HG03442 (cell line): Measurements from ENCODE around the gene MYO18B.

ENCODE experiments used
- ATAC-seq: cut with Tn5 transposase; IDR thresholded peaks from one replicate; pipeline ENCODE4 v1.9.1; 2021; ENCODE audit warnings: mild to moderate bottlenecking, moderate library complexity; ENCODE audit not compliant: unreplicated experiment

MYO18B gene

DNA sequence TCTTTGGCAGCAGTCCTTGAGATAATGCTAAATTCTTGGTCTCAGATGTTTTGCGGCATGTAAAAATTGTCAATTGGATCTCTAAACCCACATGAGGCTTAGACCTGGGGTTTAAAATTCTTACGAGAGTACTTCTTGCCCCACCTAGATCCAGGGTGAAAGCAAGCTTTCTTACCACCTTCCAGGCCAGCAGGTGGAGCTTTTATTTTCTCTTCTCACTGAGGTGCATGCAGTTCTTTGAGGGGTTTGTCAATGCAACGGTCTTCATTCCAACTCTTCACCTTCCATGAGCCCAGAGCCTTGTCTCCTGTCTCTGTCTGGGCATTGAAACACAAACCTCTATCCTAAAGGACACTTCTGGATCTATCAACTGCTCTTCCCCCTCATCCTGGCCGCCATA is 154.1 kb downstream of the MYO18B start:
- ATAC-seq: no peak

GRCh38 chr22:25896592-25896991 is 154.6 kb downstream of the MYO18B start:
- no peak for ATAC-seq

GRCh38 chr22:25898707-25899365 is 156.8 kb downstream of the MYO18B start:
- ATAC-seq: no peak

- ATAC-seq: no peak
These were observed 157.6 kb downstream of the MYO18B start for GRCh38 chr22:25899566-25899965.

GRCh38 chr22:25900390-25900789 is 158.4 kb downstream of the MYO18B start:
- no peak for ATAC-seq

GRCh38 chr22:25900880-25901279 is 158.9 kb downstream of the MYO18B start:
- no peak for ATAC-seq

GRCh38 chr22:25902402-25902801 is 160.4 kb downstream of the MYO18B start:
- ATAC-seq: no peak

DNA sequence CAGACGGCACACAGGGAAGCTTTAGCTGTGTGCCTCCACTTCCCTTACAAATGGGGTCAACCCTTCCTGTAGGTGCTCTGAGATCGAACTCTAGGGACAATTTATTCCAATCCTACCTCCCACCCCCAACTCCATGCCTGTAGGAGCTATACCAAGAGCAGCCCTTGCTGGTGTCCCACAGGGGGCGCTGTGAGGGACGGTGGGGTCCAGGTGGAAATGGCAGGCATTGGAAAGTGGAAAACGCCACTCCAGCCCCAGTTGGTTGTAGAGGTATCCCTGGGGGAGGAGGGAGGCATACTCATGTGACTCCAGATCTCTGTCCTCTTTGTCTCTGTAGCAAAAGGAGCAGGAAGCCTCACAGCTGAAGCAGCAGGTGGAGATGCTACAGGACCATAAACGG is 161.3 kb downstream of the MYO18B start:
- ATAC-seq: no peak

DNA sequence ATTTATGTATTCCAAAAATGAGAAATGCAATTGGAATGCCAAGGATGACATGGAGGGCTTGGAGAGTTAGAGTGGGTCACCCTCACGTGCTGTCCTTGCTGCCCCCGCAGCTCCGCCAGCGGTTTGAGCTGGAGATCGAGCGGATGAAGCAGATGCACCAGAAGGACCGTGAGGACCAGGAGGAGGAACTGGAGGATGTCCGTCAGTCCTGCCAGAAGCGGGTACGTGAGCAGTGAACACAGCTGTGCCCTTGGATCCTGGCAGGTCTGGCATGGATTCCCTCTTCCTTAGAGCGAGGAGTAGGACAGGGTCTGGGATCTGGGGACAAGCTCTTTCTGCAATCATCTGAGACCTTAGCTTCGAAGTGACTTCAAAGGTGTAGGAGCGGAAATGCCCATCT is 166.2 kb downstream of the MYO18B start:
- ATAC-seq: no peak

DNA sequence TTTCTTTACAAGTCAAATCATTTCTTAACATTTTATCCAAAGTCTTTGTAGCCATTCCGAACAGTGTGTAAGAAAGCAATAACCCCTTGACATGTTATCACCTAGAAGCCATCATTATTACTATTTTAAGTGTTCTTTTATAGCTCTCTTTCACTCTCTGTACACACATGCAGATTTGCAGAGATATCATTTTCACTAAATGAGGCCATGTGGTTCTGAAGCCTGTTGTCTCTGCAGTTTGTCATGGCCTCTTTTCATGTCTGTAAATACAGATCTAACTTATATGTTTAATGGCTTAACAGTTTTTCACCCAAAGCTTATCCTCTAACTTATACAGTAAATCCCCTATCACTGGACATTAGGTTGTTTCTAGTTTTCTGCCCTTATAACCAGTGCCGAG is 166.8 kb downstream of the MYO18B start:
- no peak for ATAC-seq

DNA sequence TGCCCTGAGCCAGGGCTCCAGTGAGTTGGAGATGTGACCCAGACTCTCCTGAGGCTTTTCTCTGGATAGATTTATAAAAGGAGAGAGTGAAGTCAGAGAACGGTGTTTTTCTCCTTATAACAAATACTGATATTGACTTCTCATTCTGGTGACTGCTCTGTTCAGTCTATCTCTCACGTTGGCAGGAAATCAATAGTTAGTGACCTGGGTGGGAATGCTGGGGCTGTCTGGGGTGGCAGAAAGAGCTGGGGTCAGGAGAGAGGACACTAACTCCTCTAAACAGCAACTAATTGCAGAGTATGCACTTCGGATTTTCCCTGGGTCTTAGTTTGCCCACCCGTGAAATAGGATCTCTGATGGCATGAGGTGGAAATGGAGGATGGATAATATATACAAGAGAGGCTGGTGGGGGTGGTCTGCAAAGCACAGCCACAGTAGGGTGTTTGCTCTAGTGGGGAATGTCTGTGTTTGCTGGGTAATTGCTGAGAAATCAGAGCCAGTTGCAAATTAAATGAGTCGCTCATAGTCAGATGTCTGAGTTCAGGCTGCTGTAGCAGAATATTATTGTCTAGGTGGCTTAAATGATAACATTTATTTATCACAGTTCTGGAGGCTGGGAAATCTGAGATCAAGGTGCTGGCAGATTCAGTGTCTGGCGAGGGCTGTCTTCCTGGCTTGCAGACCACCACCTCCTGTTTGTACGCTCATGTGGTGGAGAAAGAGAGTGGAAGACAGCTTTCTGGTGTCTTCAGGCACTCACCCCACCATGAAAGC is 167.8 kb downstream of the MYO18B start:
- ATAC-seq: no peak

GRCh38 chr22:25911243-25911972 is 169.4 kb downstream of the MYO18B start:
- no peak for ATAC-seq

DNA sequence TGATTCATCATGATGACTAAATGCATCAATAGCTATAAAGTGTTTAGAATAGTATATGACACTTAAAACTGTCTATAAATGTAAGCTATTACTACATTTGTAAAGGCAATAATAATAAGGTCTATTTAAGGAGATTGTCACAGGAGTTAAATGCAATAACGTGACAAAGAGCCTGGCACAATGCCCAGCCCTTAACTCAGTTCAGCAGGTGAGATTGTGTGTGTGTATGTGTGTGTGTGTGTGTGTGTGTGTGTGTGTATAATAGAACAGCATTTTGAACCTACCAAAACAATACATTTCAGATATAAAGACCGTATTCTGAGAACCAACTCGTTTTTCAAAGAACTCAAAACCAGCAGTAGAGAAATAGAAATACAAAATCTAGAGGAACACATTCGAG is 177.5 kb downstream of the MYO18B start:
- ATAC-seq: no peak

GRCh38 chr22:25922141-25922540 is 180.2 kb downstream of the MYO18B start:
- no peak for ATAC-seq

GRCh38 chr22:25923914-25924313 is 181.9 kb downstream of the MYO18B start:
- no peak for ATAC-seq

DNA sequence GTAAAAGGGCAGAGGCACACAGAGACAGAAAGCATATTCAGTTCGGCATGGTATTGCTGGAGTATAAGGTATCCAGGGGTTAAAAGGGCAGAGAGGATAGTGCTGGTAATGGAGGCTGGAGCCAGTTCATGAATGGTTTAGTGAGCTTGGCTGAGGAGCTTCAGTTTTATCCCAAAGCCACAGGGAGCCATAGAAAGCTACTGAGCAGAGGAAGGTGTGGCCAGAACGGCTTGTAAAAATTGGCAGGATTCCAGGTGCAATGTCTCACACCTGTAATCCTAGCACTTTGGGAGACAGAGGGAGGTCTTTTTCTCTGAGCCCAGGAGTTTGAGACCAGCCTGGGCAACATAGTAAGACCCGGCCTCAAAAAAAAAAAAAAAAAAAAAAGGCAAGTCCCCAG is 186.1 kb downstream of the MYO18B start:
- ATAC-seq: no peak

- ATAC-seq: no peak
These were observed 187.4 kb downstream of the MYO18B start for GRCh38 chr22:25929321-25929878.

DNA sequence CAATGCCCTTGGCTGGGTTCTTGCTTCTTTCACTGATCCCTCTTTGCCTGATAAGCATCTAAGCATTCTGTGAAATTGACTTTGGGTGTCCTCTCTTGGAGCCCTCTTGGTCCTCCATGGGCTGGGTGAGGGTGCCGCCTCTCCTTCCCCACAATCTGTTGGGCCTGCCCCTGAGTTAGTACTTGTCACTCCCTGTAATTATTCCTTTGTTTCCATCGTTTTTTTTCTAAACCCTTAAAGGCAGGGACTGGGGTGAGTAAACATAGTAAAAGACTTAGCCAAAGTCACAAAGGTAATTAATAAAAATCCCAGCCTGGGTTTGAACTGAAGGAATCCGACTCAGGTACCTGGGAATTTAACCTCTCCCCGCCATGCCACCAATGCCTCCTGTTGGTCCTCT is 188.1 kb downstream of the MYO18B start:
- no peak for ATAC-seq

- no peak for ATAC-seq
These were observed 188.9 kb downstream of the MYO18B start for GRCh38 chr22:25930788-25931310.

DNA sequence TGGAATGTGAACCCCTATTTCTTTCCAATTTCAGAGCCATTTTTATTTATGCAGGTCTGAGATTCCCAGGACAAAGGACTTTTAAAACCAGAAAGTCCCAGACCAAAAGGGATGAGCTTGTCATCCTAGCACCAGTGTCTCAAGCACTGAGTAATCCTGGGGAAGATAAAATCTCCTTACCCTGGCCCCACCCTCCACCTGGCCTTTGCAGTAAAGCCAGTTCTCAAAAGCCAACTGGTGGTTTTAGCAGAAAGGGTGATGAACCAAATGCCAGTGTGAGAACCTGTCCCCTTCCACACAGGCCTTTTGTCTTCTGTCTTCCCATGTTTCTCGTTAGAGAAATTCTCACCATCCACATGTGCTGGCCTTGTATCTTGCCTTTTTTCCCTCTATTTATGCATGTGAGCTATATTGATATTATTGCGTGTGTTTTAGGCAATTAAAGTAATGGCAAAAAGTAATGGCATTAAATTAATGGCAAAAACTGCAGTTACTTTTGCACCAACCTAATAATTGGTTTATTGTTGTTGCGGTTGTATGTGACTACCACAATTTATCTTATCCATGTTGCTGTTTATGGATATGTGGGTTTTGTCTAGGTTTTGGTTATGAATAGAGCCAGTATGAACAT is 191.3 kb downstream of the MYO18B start:
- no peak for ATAC-seq
